GM12874 (cell line): ENCODE measurements around the gene UBAP1L.

ENCODE experiments used
- CTCF ChIP-seq: IDR thresholded peaks from 2 replicates; pipeline ENCODE4 v1.5.1; 2011; ENCODE audit warnings: low read depth, mild to moderate bottlenecking, control low read depth, low read length, moderate library complexity; ENCODE audit not compliant: insufficient read depth

Gene UBAP1L

GRCh38 chr15:65048241-65048640 lies 66.8 kb downstream of the UBAP1L start:
- no peak for TF ChIP-seq CTCF

- TF ChIP-seq CTCF, result no peak
These were observed 70.1 kb downstream of the UBAP1L start, which contains the start of gene SLC51B for GRCh38 chr15:65044724-65045481. Gene SLC51B, plus strand, starts transcription at chr15:65045387. Its CDS starts 4,618 bp downstream, at chr15:65050005.

GRCh38 chr15:65042776-65043327 lies 72.1 kb downstream of the UBAP1L start:
- TF ChIP-seq CTCF, result no peak
